SK-N-SH treated with all-trans-retinoic acid at 6 μM for 48 hours (cell line): ENCODE results near the gene PSMC3.

Source experiments
- ESRRG ChIP-seq: fragments of 250-450 bp; sonication (Bioruptor Pico); IDR thresholded peaks from 2 replicates; pipeline ENCODE4 v1.6.1; 2021; ENCODE audit warnings: mild to moderate bottlenecking
- GLIS3 ChIP-seq: fragments of 250-450 bp; sonication (Bioruptor Pico); IDR thresholded peaks from 2 replicates; pipeline ENCODE4 v1.5.0; 2020; ENCODE audit warnings: mild to moderate bottlenecking, moderate library complexity
- PATZ1 ChIP-seq: fragments of 250-450 bp; sonication (Bioruptor Pico); IDR thresholded peaks from 2 replicates; pipeline ENCODE4 v1.8.0; 2020; ENCODE audit warnings: mild to moderate bottlenecking, moderate library complexity, borderline replicate concordance
- SNAI2 ChIP-seq: fragments of 250-450 bp; sonication (Bioruptor Pico); IDR thresholded peaks from 2 replicates; pipeline ENCODE4 v1.5.0; 2020; ENCODE audit warnings: mild to moderate bottlenecking, moderate library complexity
- TCF4 ChIP-seq: fragments of 250-450 bp; sonication (Bioruptor Pico); IDR thresholded peaks from 2 replicates; pipeline ENCODE4 v1.8.0; 2021; ENCODE audit warnings: mild to moderate bottlenecking, moderate library complexity, borderline replicate concordance
- ZFP3 ChIP-seq: fragments of 250-450 bp; sonication (Bioruptor Pico); IDR thresholded peaks from 2 replicates; pipeline ENCODE4 v1.5.0; 2020; ENCODE audit warnings: mild to moderate bottlenecking, moderate library complexity
- ZFP30 ChIP-seq: fragments of 450-650 bp; formaldehyde crosslinking; IDR thresholded peaks from 2 replicates; pipeline ENCODE4 v1.5.0; 2022; ENCODE audit warnings: mild to moderate bottlenecking, moderate library complexity
- ZNF565 ChIP-seq: fragments of 450-650 bp; formaldehyde crosslinking; conservative IDR thresholded peaks from 2 replicates; pipeline ENCODE4 v1.5.0; 2020; ENCODE audit warnings: low read depth, mild to moderate bottlenecking, moderate library complexity

GRCh38 chr11:47410370-47411264, 15.6 kb downstream of the PSMC3 start:
- TF ChIP-seq ZNF565 (CRISPR knock-in tag) = no peak
- TF ChIP-seq PATZ1 (CRISPR knock-in tag) = no peak
- no peak for TF ChIP-seq ZFP30 (CRISPR knock-in tag)
- TF ChIP-seq TCF4 (CRISPR knock-in tag) = no peak
- no peak for TF ChIP-seq ESRRG
- no peak for TF ChIP-seq ZFP3 (CRISPR knock-in tag)
- no peak for TF ChIP-seq GLIS3
- TF ChIP-seq SNAI2 (CRISPR knock-in tag) = no peak
